ENCODE data around the gene A1CF.
"Not testable (repeated sequence)": the region's sequence is repeated elsewhere in the genome, so short reads cannot be mapped to it uniquely, and the experiment has no call there.

The A1CF gene, protein sequence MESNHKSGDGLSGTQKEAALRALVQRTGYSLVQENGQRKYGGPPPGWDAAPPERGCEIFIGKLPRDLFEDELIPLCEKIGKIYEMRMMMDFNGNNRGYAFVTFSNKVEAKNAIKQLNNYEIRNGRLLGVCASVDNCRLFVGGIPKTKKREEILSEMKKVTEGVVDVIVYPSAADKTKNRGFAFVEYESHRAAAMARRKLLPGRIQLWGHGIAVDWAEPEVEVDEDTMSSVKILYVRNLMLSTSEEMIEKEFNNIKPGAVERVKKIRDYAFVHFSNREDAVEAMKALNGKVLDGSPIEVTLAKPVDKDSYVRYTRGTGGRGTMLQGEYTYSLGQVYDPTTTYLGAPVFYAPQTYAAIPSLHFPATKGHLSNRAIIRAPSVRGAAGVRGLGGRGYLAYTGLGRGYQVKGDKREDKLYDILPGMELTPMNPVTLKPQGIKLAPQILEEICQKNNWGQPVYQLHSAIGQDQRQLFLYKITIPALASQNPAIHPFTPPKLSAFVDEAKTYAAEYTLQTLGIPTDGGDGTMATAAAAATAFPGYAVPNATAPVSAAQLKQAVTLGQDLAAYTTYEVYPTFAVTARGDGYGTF

DNA sequence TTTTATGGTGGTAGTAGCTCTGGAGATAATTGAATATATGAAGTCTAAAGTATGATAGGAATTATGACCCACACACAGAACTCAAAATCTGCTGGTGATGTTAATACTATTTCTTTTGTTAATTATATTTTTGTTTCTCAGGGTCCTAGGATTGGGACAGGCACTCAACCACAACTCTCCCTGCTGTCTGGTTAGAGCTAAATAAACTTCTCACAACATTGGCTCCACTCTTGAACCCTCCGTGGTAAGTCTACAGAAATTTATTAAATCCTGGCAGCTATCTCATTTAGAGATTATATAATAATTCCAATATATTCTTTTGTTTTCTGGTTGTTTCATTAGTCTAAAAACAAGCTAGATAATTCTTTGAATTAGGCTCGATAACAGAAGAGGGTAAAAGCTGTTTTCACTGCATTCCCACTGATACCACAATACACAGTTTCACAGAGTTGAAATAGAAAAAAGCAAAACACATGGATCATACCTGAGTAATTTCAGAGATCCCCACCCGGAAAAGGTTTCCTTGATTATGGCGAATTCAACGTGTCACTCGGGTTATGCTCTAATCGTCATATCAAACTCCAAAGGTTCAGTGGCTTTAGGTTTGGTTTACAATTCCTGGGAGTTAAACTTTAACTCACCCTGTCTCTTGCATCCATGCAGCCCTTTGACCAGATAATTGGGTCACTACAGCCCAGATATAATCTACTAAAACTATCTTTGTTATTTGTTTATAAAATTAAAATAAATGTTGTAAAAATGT, at the start of gene A1CF:
TSS of gene A1CF (minus strand) at position 531 of the 763 bp plus-strand sequence. CDS start 25,687 bp downstream, outside the sequence.
- DNase-seq (ENCODE audit: low spot score), result no peak

DNA sequence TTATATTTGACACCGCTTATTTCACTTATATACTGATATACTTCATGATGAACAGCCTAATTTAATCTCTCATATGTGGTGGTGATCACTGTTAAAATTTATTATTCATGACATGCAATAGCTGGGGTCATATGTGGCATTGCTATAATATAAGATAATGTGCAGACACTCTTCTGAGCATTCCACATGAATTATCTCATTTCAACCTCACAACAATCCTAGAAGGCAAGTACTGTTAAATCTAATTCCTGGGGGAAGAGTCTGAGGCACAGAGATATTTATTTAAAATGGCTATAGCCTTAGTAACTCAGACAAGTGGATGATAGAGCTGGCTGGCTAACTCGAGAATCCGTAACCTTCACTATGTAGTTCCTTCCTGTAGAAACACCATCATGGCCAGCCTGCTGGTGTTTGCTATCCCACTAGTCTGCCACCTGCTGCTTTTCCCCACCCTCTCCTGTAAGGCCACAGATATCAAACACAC, 46.6 kb upstream of the A1CF start:
- DNase-seq (ENCODE audit: low spot score), result no peak

DNA sequence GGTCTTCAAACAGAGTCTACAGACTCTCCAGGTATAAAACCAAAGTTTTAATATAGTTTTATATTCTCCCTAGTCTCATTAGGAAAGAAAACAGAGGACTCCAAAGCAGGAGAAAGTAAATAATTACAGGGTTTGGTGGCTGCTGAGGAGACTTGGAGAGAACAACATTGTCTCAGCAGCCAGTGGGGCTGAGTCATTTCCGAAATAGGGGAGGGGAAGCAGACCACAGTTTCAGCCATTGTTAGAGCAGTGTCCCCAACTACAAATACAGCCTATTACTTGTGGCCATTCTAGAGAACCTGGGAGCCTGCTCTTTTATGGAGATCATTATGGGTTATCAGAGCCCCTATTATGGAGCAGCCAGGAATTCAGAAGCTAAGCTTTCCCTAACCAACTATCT, 44.2 kb upstream of the A1CF start:
- no peak for DNase-seq (ENCODE audit: low spot score)

DNA sequence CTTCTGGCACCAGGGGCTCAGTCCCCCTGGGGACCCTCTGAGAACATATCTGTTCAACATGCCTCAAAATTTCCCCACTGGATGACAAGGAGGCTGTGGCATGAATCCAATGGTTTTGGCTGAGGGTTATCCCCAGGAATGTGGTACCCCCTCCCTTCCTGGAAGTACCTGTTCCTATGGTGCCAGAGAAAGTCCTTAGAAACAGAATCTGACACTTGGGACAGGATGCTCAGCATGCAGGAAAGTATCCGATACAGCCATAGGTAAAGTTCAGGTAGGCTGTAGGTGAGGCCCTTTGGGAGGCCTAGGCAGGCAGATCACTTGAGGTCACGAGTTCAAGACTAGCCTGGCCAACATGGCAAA, 42.7 kb upstream of the A1CF start:
- DNase-seq (ENCODE audit: low spot score), result no peak

DNA sequence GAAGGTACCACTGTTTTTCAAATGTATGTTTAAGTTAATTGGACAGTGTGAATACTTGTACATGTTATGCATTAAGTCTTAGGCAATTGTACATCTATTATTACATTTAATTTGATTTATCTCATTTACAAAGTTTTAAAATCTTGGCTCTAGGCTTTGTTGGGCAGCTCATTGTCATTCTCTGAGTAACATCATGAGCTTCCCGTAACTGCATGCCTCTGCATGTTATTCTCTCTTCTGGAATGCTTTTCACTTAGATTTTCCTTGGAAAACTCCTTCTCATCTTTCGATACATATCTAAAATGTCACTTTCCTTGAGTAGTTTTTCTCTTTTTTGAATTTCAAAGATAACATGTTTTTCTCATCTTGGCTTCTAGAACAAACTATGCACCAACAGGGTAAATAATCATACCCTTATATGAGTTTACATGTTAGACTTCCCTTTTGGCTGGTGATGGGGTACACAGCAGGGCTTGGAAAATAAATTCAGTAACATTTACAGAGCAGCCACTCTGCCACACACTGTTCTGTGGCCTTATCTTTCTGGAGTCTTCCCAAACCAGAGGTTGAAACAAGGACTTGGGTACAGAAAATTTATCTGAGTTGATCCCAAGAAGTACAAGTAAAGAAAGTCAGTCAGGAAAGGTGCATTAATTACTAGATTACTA, 42.2 kb upstream of the A1CF start:
- no peak for DNase-seq (ENCODE audit: low spot score)

DNA sequence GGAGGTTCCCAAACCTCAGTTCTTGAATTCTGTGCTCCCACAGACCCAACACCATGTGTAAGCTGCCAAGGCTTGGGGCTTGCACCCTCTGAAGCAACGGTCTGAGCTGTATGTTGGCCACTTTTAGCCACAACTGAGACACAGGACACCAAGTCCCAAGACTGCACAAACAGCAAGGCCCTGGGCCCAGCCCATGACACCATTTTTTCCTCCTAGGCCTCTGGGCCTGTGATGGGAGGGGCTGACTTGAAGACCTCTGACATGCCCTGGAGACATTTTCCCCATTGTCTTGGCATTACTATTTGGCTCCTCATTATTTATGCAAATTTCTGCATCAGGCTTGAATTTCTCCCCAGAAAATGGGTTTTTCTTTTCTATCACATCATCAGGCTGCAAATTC, 38.0 kb upstream of the A1CF start:
- DNase-seq (ENCODE audit: low spot score), result not testable (repeated sequence)

DNA sequence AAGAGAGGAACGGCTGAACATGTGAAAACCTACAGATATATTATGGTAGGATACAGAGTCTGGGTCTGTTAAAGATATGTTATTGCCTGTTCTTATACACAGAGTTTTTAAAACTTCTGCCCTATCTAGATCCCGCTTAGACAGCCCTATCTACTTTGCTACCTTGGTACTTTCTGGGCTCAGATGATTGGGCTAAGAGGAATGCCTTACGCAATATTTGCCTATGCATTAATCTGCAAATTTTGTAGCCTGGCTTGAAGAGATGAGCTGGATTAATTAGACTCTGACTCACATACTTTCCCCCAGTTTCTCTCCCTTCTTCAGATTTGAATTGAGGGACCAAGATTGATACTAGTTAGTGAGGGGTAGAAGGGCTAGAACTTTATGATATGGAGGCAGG, 33.6 kb upstream of the A1CF start:
- DNase-seq (ENCODE audit: low spot score), result no peak

DNA sequence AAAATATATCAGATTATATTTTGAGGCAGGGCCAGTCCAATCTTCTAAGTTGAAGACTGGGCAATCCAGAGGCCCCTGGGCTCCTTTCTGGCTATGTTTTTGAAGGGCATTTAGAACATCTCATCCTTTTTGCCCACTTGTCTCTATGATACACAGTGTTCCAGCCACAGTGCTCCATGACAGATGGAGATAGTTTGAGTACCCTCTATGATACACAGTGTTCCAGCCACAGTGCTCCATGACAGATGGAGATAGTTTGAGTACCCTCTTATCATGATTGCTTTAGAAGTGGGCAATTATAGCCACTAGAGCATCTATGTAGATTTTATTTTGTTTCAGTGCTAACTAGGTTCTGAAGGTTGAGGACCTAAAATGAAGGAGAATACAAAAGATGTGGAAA, 33.1 kb upstream of the A1CF start:
- no peak for DNase-seq (ENCODE audit: low spot score)

DNA sequence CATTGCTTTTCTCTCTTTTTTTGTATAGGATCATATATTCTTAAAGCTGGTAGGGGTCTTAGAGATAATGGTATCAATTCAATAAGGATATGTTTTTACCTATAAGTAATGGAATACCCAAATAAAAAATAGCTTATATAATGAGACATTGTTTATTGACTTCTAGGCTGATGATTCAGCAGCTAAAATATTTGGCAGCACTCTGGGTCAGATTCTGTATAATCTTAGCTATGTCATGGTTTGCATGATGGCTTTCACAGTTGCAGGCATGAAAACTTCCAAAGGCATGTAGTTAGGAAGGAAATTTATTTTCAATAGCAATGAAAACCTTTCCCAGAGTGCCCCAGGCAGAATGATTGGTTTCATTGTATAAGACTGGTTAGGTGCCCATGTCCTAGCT, 32.1 kb upstream of the A1CF start:
- DNase-seq (ENCODE audit: low spot score), result no peak

DNA sequence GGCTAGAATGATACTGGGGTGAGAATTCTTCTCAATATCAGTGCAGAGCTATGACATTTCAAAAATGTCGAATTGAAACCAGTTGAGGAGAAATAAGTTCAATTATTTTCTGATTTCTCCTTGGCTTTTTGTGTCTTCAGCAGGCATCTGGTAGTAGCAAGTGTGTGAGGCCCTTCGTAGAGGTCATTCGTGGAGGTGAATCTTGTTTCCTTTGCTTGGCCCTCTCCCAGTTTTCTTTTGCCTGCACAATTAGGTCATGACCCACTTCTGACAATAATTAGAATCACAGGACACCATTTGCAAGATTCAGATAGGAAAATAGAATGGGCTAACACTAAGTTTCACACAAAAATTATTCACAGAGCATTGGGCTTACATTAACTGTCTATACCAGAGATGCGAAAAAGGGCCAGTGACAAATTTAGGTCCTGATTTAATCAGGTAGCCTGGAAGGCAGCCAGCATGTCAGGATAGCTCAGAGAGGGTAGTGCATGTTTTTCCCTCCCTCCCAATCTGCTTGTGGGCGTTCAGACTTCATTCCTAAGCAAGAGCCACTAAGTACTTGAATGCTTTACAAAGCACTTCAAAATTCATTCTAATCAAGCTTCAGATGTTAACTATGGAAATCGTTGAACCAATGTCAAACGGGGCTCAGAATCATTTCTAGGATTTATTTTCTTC, 24.0 kb upstream of the A1CF start:
- DNase-seq (ENCODE audit: low spot score), result no peak

DNA sequence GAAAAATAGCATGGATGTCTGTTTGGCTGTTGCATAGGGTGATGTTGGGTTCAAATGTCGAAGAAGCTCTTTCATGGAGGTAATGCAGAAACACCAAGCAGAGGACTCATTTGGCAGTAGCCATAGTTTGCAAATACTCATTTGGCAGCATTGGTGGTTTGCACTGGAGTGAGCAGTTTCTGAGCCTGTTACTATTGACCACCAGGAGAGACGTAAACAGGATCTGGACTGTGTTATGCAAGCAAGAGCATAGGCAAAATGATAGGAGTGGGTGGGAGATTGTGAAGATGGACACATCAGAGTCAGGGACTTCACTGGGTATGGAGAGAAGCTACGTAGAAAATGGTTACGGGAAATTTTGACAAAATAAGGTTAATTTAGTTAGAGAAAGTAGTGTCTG, 22.9 kb upstream of the A1CF start:
- no peak for DNase-seq (ENCODE audit: low spot score)

DNA sequence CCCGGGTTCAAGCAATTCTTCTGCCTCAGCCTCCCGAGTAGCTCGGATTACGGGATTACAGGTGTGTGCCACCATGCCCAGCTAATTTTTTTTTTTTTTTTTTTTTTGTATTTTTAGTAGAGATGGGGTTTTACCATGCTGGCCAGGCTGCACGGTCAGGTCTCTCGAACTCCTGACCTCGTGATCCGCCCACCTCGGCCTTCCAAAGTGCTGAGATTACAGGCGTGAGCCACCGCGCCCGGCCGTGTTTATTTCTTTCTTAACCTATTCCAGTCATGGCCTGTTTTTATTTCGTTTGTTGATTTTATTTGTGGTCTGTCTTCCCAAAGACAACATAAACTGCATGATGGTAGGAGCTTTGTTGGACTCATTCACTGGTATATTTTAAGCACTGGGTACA, 20.4 kb upstream of the A1CF start:
- not testable (repeated sequence) for DNase-seq (ENCODE audit: low spot score)

DNA sequence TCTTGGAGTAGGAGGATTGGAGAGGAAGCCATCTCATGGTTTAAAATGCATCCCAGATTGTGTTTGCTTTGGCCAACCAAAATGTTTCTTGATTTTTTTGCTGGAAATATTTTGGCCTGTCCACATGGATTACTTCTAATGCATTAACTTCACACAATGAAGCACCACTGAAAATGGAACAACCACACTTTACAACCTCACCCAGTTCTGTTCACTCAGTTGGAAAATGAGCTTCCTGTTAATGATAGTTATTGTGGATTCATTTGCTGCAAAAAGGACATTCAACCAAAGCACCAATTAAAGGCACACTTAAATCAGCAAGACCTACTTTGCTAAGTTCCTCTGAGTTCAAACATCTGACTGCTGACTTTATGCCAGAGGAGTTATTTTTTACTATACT, 11.3 kb upstream of the A1CF start:
- DNase-seq (ENCODE audit: low spot score), result no peak

DNA sequence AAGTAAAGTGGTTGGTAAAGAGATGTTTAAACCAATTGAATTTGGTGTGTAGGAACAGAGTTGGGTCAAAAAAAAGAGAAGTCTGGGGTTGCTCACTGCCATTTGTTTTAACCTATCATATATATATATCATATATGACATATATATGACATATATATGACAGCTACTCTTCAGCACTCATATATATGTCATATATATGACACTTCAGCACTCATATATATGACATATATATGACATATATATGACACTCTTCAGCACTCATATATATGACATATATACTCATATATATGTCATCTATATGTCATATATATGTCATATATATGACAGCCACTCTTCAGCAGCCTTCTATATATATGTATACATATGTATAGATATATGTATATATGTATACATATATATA, 8.9 kb upstream of the A1CF start:
- no peak for DNase-seq (ENCODE audit: low spot score)

DNA sequence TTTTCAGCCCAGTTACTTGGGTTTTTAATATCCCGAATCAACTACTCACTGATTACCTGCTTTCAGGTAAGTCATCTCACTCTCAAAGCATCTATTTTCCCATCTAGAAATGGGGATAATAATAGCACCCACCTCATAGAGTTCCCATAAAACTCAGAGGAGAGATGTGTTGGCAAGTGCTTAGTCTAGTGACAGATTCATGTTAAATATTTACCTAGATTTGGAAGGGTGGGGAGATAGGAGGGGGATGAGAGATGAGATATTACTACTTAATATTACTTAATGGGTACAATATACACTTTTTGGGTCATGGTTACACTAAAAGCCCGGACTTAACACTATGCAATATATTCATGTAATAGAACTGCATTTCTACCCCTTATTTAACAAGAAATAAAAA, 7.0 kb upstream of the A1CF start:
- DNase-seq (ENCODE audit: low spot score), result no peak

DNA sequence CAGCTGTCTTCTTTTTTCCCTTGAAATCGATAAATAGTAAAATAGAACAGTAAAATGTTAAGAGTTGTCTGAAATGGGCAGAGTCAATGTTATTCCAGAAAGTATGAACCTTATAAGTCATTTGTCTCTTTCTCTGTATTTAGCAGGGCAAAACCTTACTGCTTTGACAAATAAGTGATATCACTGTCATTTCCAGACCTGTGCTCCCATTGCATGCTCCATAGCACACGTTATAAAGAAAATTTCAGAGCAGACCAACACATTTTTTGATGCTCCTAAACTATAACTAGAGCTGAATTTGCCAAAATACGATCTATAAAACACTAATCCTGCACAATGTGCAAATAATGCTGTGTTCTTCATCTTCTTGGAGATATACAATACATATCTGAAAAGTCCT, 1.1 kb downstream of the A1CF start:
- no peak for DNase-seq (ENCODE audit: low spot score)

DNA sequence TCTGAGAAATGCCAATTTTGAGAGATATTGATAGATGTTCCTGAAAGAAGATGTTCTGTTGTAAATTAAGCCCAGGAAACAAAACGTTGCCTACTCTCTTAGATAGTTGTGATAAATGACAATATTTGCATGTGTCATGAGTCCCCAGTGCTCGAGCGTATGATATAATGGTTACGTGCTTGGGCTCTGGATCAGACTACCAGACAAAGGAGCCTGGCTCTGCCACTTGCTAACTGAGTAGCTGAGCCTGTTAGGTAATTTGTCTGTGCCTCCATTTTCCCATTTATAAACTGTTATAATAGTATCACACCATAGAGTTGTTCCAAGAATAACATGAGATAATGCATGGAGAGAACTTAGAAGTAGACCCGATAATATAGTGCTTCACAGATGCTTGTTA, 1.8 kb downstream of the A1CF start:
- no peak for DNase-seq (ENCODE audit: low spot score)

DNA sequence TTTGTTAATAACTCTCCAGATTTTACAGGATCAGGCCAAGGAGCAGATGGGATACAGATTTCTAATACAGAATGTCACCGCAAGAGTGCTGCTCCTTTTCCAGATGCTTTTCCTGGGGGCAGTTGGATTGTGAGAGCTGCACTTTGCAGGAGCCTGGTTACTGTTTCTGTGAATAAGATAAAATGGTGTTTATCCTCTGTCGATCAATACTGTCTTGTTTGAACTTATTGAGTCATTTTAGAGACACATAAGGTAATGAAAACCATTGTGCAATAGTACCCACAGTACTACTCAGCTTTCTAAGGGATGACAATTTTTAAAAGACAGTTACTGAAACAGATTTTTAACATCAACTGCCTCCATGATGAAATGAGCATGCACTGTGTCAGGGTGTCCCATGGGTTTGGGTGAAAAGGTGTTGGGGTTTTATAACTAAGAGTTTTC, 2.9 kb downstream of the A1CF start:
- no peak for DNase-seq (ENCODE audit: low spot score)

DNA sequence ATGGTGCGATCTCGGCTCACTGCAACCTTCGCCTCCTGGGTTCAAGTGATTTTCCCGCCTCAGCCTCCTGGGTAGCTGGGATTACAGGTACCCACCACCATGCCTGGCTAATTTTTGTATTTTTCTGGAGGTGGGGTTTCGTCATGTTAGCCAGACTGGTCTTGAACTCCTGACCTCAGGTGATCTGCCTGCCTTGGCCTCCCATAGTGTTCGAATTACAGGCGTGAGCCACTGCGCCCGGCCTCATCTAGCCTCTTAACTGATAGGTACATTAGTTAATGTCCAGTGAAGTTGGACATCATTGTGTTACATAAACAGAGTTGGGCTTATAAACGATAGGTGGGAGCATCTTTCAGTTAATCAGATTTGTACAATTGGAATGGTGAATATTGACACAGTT, 4.4 kb downstream of the A1CF start:
- not testable (repeated sequence) for DNase-seq (ENCODE audit: low spot score)

DNA sequence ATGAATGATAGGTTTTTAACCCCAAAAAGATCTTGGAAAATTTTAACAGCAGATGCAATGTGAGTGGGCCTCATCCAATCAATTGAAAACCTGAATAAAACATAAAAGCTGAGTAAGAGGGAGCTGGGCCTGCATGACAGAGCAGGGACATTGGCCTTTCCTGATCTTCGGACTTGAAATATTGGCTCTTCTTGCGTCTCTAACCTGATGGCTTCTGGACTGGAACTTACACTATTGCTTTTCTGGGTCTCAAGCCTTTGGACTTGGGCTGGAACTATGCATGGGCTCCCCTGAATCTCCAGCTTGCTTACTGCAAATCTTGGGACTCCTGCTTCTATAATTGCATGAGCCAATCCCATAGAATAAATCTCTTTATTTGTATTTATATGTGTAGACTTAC, 9.0 kb downstream of the A1CF start:
- no peak for DNase-seq (ENCODE audit: low spot score)

DNA sequence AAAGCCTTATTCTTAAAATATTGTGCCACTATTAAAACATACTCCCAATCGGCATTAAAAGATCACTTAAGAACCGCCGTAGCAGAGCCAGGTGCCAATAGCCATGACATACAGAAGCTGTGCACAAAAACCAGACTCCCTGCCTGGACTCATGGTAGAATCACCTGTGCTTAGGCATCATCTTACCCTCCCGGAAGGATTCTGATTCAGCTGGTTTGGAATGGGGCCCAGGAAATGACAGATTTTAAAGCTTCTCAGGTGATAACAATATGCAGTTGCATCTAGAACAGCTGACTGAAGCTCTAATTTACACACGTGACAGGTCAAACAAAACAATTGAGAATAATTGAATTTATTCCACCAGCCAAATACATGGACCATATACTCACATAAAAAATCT, 10.7 kb downstream of the A1CF start:
- DNase-seq (ENCODE audit: low spot score), result no peak

DNA sequence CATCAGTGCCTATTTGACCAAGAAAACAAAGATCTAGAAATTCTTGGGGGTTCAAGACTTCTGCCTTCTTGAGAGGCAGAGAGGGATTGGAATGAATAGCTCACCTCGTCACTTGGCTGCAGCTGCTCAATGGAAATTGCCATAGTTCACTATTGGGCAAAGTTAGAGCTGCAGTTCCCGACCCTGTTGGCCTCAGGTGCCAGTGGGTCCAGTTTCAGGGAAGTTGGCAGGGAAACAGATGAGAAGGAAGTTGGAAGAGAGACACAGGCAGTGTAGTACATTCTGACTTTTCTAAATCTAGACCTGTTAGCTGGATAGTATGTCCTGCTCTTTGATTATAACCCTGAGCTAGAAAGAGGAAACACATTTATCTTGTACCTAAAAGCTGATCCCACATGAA, 19.1 kb downstream of the A1CF start:
- no peak for DNase-seq (ENCODE audit: low spot score)

Measured in D341Med (cell line).